Activated naive CD4-positive, alpha-beta T cell treated with anti-CD3 and anti-CD28 coated beads for 36 hours (primary cell): ENCODE measurements around the gene SCFD2. TPM values are rescaled to one million over a fixed set of nuclear protein-coding genes. Genes with fewer than 3 reads are reported as not detected.

Experiments used
- CTCF ChIA-PET: fragments of 350-600 bp; sonication (Branson Sonifier 250); formaldehyde crosslinking; loops from one replicate; lab custom pipeline; 2021; ENCODE audit warnings: antibody characterized with exemption; lab: Charles Lee
- DNase-seq: peaks from one replicate; pipeline ENCODE4 v3.0.0-alpha.2; 2020
- H3K27ac Mint-ChIP-seq: one replicate; pipeline ENCODE4 v1.8.0; 2021; ENCODE audit warnings: mild to moderate bottlenecking, mixed read lengths
- H3K27me3 Mint-ChIP-seq: one replicate; pipeline ENCODE4 v1.8.0; 2021; ENCODE audit warnings: low read depth, mixed read lengths
- H3K36me3 Mint-ChIP-seq: one replicate; pipeline ENCODE4 v1.8.0; 2021; ENCODE audit warnings: low read depth, mixed read lengths
- H3K4me1 Mint-ChIP-seq: one replicate; pipeline ENCODE4 v1.8.0; 2021; ENCODE audit warnings: low read depth, mixed read lengths
- H3K4me3 Mint-ChIP-seq: one replicate; pipeline ENCODE4 v1.8.0; 2021; ENCODE audit warnings: mild to moderate bottlenecking, moderate library complexity, mixed read lengths
- H3K9me3 Mint-ChIP-seq: one replicate; pipeline ENCODE4 v1.8.0; 2021; ENCODE audit warnings: mixed read lengths
- intact Hi-C: fragments of 100-400 bp; cut with micrococcal nuclease; formaldehyde crosslinking; loops from one replicate; pipeline ENCODE4 v1.15.1; 2023
- total RNA-seq, 2 experiments: library from RNA; stranded (reverse); gene quantifications; one replicate each; pipeline ENCODE4 v1.2.3, GENCODE V29; 2021

The SCFD2 gene
- total RNA-seq, 2 experiments from 2014 or later, result 14.3 to 15.1 TPM

- Mint-ChIP-seq H3K27ac (no peak overlapping the region), H3K4me3 (no peak overlapping the region), H3K36me3 (peaks cover 4% of the 10 kb centered on the region), H3K27me3 (no peaks in the 10 kb centered on the region), H3K4me1 (no peaks in the 10 kb centered on the region), H3K9me3 (no peaks in the 10 kb centered on the region)
- CTCF ChIA-PET, result interaction anchor here (0.6 to 1.6 kb wide), 2 partner anchors 14 to 508 kb away, joined by 3 to 4 read pairs; no protein-coding TSS in a partner anchor
- no peak for DNase-seq
- intact Hi-C loops, result no loop called here
Measured at GRCh38 chr4:52926196-52926974, 439.5 kb downstream of the SCFD2 start.

DNA sequence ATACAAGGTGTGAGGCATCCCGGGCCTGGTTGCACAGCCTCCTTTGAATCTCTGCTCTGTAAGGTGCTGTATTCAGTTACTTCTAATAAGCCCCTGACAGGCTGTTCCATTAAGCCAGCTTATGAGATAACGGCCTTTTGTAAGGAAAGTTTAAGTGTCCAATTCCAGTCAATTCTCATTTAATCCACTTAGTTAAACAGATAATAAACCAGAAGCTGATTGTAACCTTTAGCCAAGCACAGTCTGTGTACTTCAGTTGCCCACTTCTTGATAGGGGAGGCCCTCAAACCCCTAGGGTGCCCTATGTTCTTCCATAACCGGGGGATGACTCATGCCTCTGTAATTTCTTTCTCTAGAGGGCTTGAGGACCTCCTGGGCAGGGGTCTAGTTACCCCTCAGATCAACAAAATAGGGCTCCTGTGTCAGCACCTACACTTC is 440.3 kb downstream of the SCFD2 start:
- no peak overlapping the region for H3K27ac Mint-ChIP-seq
- peaks cover 4% of the 10 kb centered on the region for H3K36me3 Mint-ChIP-seq
- H3K4me3 Mint-ChIP-seq, result no peak overlapping the region
- intact Hi-C loops, result no loop called here
- H3K9me3 Mint-ChIP-seq, result no peaks in the 10 kb centered on the region
- H3K27me3 Mint-ChIP-seq, result no peaks in the 10 kb centered on the region
- CTCF ChIA-PET, result interaction anchor here (1.1 to 1.6 kb wide), 2 partner anchors 14 kb away, joined by 4 to 5 read pairs; no protein-coding TSS in a partner anchor
- no peak for DNase-seq
- no peaks in the 10 kb centered on the region for H3K4me1 Mint-ChIP-seq

DNA sequence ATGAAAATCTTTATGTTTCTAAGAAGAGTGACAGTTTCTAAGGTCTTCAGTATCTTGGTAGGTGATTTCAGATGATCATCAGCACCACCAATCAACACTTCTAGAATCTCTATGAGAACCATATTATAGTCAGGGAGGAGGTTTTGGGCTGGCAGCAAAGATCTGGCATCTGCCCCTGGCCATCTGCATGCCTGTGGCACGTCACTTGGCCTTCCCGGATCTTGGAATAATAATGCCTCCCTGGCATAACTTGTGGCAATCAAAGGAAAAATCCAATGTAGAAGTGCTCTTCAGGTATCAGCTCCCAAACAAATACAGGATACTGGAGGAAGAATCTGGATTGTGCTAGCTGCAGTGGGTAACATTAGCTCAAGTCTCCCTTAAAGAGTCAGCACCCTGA is 446.4 kb downstream of the SCFD2 start:
- H3K4me3 Mint-ChIP-seq, result no peak overlapping the region
- peaks cover 7% of the 10 kb centered on the region for H3K36me3 Mint-ChIP-seq
- DNase-seq, result no peak
- CTCF ChIA-PET, result no interaction called here
- no peaks in the 10 kb centered on the region for H3K9me3 Mint-ChIP-seq
- intact Hi-C loops, result no loop called here
- no peak overlapping the region for H3K27ac Mint-ChIP-seq
- H3K4me1 Mint-ChIP-seq, result no peaks in the 10 kb centered on the region
- no peaks in the 10 kb centered on the region for H3K27me3 Mint-ChIP-seq

DNA sequence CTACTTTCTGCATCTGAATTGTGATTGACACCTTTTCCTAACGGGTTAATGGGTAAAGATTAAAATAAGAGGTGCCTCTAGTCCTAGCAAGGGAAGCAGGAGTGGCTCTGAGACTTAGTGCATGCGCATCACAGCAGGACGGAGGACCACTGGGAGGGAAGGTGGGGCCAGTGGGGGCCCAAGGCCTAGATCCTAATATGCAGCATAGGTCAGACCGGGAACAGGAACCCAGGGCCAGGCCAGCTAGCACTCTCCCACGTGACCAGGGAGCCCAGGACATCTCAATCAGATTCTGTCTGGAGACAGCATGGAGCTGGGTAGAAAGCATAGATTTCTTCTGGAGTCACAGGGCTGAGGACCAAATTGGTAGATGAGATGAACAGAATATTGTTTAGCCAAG is 448.0 kb downstream of the SCFD2 start:
- Mint-ChIP-seq H3K36me3 (peaks cover 7% of the 10 kb centered on the region), H3K4me1 (no peaks in the 10 kb centered on the region), H3K27ac (no peak overlapping the region), H3K9me3 (no peaks in the 10 kb centered on the region), H3K27me3 (no peaks in the 10 kb centered on the region), H3K4me3 (no peak overlapping the region)
- no peak for DNase-seq
- intact Hi-C loops, result no loop called here
- CTCF ChIA-PET, result no interaction called here

GRCh38 chr4:52915730-52916300 is 450.0 kb downstream of the SCFD2 start:
- H3K4me1 Mint-ChIP-seq, result peaks cover 5% of the 10 kb centered on the region
- no peak overlapping the region for H3K4me3 Mint-ChIP-seq
- CTCF ChIA-PET, result interaction anchor here (1.7 kb wide), 1 partner anchor 66 kb away, joined by 3 read pairs; no protein-coding TSS in a partner anchor
- no peaks in the 10 kb centered on the region for H3K27me3 Mint-ChIP-seq
- H3K27ac Mint-ChIP-seq, result no peak overlapping the region
- no peak for DNase-seq
- H3K36me3 Mint-ChIP-seq, result peaks cover 13% of the 10 kb centered on the region
- H3K9me3 Mint-ChIP-seq, result no peaks in the 10 kb centered on the region
- intact Hi-C loops, result no loop called here

- intact Hi-C loops, result no loop called here
- H3K27me3 Mint-ChIP-seq, result no peaks in the 10 kb centered on the region
- CTCF ChIA-PET, result interaction anchor here (1.7 kb wide), 1 partner anchor 67 kb away, joined by 3 read pairs; no protein-coding TSS in a partner anchor
- H3K36me3 Mint-ChIP-seq, result peaks cover 13% of the 10 kb centered on the region
- no peak overlapping the region for H3K27ac Mint-ChIP-seq
- no peaks in the 10 kb centered on the region for H3K9me3 Mint-ChIP-seq
- peaks cover 5% of the 10 kb centered on the region for H3K4me1 Mint-ChIP-seq
- no peak overlapping the region for H3K4me3 Mint-ChIP-seq
- DNase-seq, result no peak
Measured at GRCh38 chr4:52915191-52915590, 450.7 kb downstream of the SCFD2 start.

DNA sequence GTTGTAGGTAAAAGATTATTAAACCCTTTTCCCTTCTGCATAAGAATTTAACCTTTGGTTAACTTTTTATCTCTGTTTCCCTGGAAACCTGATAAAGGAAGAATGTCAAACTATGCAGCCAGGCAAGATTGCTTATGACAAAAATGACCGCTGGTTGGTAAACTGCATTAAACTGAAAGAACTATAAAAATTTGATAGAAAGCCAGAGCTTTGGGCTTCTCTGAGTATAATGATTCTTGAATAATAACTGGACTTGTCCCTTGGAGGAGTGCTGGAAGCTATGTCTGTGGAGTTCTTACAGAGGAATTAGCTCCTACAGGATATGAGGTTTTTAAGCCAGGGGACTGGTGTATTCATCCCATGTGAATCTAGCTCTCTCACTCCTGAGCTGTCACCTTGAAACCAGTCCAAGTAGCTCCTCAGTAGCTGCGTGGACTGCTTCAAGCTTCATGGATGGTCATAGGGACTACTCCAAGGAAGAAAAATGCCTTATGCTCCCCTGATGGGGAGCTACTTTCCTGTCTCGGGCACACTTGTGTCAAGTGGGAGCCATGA is 451.7 kb downstream of the SCFD2 start:
- CTCF ChIA-PET, result interaction anchor here (0.6 to 1.7 kb wide), 3 partner anchors 20 to 809 kb away, joined by 3 read pairs; no protein-coding TSS in a partner anchor
- no peak for DNase-seq
- intact Hi-C loops, result no loop called here
- H3K4me3 Mint-ChIP-seq, result no peak overlapping the region
- H3K36me3 Mint-ChIP-seq, result peaks cover 12% of the 10 kb centered on the region
- no peaks in the 10 kb centered on the region for H3K9me3 Mint-ChIP-seq
- no peak overlapping the region for H3K27ac Mint-ChIP-seq
- no peaks in the 10 kb centered on the region for H3K27me3 Mint-ChIP-seq
- peaks cover 5% of the 10 kb centered on the region for H3K4me1 Mint-ChIP-seq

- H3K4me3 Mint-ChIP-seq, result no peak overlapping the region
- DNase-seq, result no peak
- peaks cover 12% of the 10 kb centered on the region for H3K36me3 Mint-ChIP-seq
- intact Hi-C loops, result no loop called here
- CTCF ChIA-PET, result interaction anchor here (0.6 to 1.5 kb wide), 4 partner anchors 11 to 1278 kb away, joined by 3 to 11 read pairs (median 4); no protein-coding TSS in a partner anchor
- H3K27me3 Mint-ChIP-seq, result no peaks in the 10 kb centered on the region
- no peak overlapping the region for H3K27ac Mint-ChIP-seq
- peaks cover 5% of the 10 kb centered on the region for H3K4me1 Mint-ChIP-seq
- no peaks in the 10 kb centered on the region for H3K9me3 Mint-ChIP-seq
Measured at GRCh38 chr4:52912608-52913007, 453.3 kb downstream of the SCFD2 start.

DNA sequence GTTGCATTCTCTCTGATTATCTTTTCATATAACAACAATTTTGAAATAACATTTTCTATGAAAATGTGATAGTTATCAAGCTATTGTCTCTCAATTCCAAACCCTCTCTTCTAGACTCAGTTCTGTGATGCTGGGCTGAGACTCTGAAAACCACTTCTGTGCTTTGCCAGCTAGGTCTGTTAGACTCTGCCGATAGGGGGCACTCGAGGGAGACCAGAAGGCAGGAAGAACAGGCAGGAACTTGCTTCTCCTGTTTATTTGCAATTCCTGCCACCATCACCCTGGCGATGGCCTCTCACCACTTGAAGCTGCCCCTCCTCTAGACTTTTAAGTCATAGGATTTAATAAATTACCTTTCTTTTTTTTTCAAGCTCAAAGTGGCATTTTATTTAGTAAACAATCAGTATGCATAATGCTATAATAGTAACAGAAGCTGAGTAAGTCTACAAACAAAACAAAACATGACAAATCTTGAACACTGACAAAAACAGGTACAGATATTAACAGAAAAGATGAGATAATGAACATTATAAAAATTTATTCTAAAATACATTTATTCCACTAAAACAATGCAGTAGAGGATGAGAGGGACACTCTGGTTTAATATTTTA is 454.1 kb downstream of the SCFD2 start:
- peaks cover 18% of the 10 kb centered on the region for H3K36me3 Mint-ChIP-seq
- peaks cover 5% of the 10 kb centered on the region for H3K4me1 Mint-ChIP-seq
- intact Hi-C loops, result loop anchor here (1.0 kb wide), 1 partner anchor 72 kb away; no protein-coding TSS in a partner anchor
- H3K27me3 Mint-ChIP-seq, result no peaks in the 10 kb centered on the region
- no peak overlapping the region for H3K27ac Mint-ChIP-seq
- CTCF ChIA-PET, result interaction anchor here (0.6 to 1.5 kb wide), 19 partner anchors 9 to 1279 kb away, joined by 3 to 11 read pairs (median 4); no protein-coding TSS in a partner anchor
- DNase-seq, result peak; percentile 85
- no peak overlapping the region for H3K4me3 Mint-ChIP-seq
- no peaks in the 10 kb centered on the region for H3K9me3 Mint-ChIP-seq

DNA sequence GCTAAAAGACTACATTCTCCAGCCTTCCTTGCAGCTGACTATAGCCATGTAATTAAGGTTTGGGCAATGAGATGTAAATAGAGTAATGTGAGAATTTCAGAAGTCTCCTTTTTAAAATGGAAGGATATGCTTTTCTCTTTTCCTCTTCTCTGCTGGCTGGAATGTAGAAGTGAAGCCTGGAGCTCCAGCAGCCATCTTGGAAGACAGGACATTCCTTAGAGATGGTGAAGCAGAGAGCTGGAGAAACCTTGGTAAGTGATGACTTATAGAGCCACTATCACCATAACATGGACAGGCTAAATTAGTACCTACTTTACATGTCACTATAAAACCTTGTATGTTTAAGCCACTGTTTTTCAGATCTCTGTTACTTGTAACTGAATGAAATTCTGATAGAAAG is 455.7 kb downstream of the SCFD2 start:
- CTCF ChIA-PET, result interaction anchor here (1.1 kb wide), 1 partner anchor 72 kb away, joined by 3 read pairs; no protein-coding TSS in a partner anchor
- no peaks in the 10 kb centered on the region for H3K27me3 Mint-ChIP-seq
- H3K4me1 Mint-ChIP-seq, result peaks cover 5% of the 10 kb centered on the region
- intact Hi-C loops, result no loop called here
- H3K36me3 Mint-ChIP-seq, result peaks cover 28% of the 10 kb centered on the region
- no peak overlapping the region for H3K4me3 Mint-ChIP-seq
- no peaks in the 10 kb centered on the region for H3K9me3 Mint-ChIP-seq
- no peak overlapping the region for H3K27ac Mint-ChIP-seq
- no peak for DNase-seq

GRCh38 chr4:52907510-52907909 is 458.4 kb downstream of the SCFD2 start:
- H3K27me3 Mint-ChIP-seq, result no peaks in the 10 kb centered on the region
- H3K27ac Mint-ChIP-seq, result no peak overlapping the region
- H3K4me1 Mint-ChIP-seq, result peaks cover 5% of the 10 kb centered on the region
- intact Hi-C loops, result no loop called here
- H3K36me3 Mint-ChIP-seq, result peaks cover 45% of the 10 kb centered on the region
- H3K9me3 Mint-ChIP-seq, result no peaks in the 10 kb centered on the region
- no peak for DNase-seq
- CTCF ChIA-PET, result no interaction called here
- H3K4me3 Mint-ChIP-seq, result no peak overlapping the region

- H3K27ac Mint-ChIP-seq, result no peak overlapping the region
- no peak for DNase-seq
- H3K36me3 Mint-ChIP-seq, result peaks cover 56% of the 10 kb centered on the region
- no peaks in the 10 kb centered on the region for H3K9me3 Mint-ChIP-seq
- H3K4me1 Mint-ChIP-seq, result no peaks in the 10 kb centered on the region
- H3K4me3 Mint-ChIP-seq, result no peak overlapping the region
- no peaks in the 10 kb centered on the region for H3K27me3 Mint-ChIP-seq
- intact Hi-C loops, result no loop called here
- CTCF ChIA-PET, result interaction anchor here (0.6 kb wide), 1 partner anchor 1006 kb away, joined by 3 read pairs; no protein-coding TSS in a partner anchor
Measured at GRCh38 chr4:52904421-52904820, 461.4 kb downstream of the SCFD2 start.
